Skeletal muscle cell (primary cell): ENCODE results near the gene DFFA.
A peak's percentile ranks its signal among the peaks of the same experiment; 100 is the strongest.
"Not testable (repeated sequence)": the region's sequence is repeated elsewhere in the genome, so short reads cannot be mapped to it uniquely, and the experiment has no call there.

ENCODE experiments used
- DNase-seq: peaks from one replicate; pipeline ENCODE4 v3.0.0-alpha.2; 2010; ENCODE audit warnings: low read depth
- H3K4me3 ChIP-seq: 2 replicates; pipeline ENCODE4 v1.5.1; 2011; ENCODE audit warnings: low read depth, mild to moderate bottlenecking, control low read depth, low read length, moderate library complexity

The DFFA gene

GRCh38 chr1:10506677-10507047, 34.3 kb upstream of the DFFA start:
- no peak overlapping the region for H3K4me3 ChIP-seq
- no peak for DNase-seq

GRCh38 chr1:10506046-10506676, 33.8 kb upstream of the DFFA start:
- not testable (repeated sequence) for DNase-seq, H3K4me3 ChIP-seq

- DNase-seq, result no peak
- no peak overlapping the region for H3K4me3 ChIP-seq
These were observed 31.9 kb upstream of the DFFA start for GRCh38 chr1:10504249-10504648.

DNA sequence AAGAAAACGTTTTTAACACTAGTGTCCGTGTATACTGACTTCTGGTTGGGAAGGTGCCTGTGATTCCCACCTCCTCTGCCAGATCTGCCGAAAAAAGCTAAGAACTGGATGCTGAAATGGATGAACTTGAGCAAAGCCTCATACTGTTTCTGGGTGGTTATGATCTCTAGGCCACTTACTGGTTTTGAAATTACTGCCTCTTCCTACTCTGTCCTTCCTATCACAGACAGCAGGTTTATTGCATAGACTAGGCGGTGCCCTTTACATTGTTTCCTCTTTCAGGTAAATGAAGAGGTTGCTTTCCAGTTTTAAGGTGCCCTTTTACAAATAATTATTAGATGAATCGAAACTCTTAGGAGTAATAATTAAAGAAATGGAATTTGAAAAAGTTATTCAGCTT, 29.9 kb upstream of the DFFA start:
- DNase-seq, result no peak
- no peak overlapping the region for H3K4me3 ChIP-seq

GRCh38 chr1:10498231-10498630, 25.9 kb upstream of the DFFA start:
- DNase-seq, result no peak
- no peak overlapping the region for H3K4me3 ChIP-seq

- DNase-seq, result no peak
These were observed 24.8 kb upstream of the DFFA start for GRCh38 chr1:10497109-10497508.

DNA sequence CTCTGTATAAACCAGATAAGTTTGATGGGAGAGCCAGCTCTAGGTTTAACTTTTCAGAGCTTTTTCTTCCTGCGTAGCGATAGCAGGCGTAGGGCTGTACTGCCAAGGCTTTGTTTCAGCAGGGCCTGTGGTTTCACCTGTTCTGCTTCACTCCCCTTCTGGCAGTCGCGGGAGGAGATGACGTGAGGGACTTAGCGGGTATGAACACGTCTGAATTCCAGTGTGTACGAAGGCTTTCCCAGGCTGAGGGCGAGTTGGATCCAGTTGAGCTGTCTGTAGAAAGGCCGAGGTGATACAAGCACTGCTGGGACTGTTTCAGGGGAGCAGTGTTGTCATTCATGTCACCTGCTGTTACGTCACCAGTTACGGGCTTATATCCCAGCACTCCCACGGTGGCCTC, 23.6 kb upstream of the DFFA start:
- H3K4me3 ChIP-seq, result no peak overlapping the region
- no peak for DNase-seq

More at GRCh38 chr1:10497109-10497508, 24.8 kb upstream of the DFFA start:
- no peak overlapping the region for H3K4me3 ChIP-seq

GRCh38 chr1:10495475-10495817, 23.1 kb upstream of the DFFA start:
- no peak for DNase-seq
- H3K4me3 ChIP-seq, result no peak overlapping the region

GRCh38 chr1:10494754-10495474, 22.6 kb upstream of the DFFA start:
- no peak for DNase-seq
- peak overlapping the region; percentile 30 for H3K4me3 ChIP-seq

GRCh38 chr1:10494418-10494753, 22.1 kb upstream of the DFFA start:
- no peak overlapping the region for H3K4me3 ChIP-seq
- DNase-seq, result no peak

GRCh38 chr1:10490286-10490970, 18.1 kb upstream of the DFFA start:
- H3K4me3 ChIP-seq, result no peak overlapping the region
- no peak for DNase-seq

DNA sequence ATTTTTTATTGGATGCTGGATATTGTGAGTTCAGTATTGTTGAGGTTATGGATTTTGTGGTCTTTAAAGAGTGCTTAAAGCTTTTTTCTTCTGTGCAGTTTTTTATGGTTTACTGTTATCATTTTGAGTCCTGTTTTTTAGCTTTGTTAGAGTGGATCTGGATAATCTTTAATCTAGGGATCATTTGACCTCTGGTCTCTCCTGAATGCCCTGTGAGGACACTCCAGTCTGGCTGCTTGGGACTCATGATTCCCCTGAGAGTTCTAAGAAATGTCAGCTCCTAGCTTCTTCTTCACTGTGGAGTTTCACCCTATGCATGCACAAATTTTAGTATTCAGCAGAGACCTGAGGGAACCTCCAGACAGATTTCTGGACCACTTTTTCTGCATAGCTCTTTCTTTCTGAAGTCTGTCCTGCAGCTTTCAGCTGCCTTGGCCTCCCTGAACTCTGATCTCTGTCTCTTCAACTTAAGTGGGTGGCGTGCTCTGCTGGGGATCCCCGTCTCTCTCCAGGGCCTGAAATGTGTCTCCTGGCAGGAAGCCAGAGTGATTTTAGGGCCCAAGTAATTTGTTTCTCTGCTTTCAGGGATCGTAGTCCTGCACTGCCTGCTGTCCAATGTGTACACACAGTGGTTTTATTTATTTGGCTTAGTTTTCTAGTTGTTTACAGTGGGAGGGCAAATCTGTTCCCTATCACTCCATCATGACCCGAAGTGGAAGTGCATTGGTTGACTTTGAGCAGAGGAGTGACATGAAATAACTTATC, 17.1 kb upstream of the DFFA start:
- no peak for DNase-seq
- H3K4me3 ChIP-seq, result no peak overlapping the region

DNA sequence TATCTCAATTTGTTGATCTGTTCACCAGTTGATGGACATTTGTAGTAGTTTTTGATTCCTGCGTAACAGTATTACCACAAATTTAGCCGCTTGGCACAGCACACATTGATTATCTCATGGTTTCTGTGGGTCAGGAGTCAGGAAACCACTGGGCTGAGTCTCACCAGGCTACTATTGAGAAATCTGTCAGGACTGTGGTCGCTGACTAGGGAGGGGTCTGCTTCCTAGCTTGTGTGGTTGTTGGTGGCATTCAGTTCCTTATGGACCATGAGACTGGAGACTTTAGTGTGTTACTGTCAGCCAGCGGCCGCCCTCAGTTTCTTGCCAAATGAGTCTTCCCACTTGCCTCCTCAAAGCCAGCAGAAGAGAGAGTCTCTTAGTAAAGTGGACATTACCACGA, 12.2 kb upstream of the DFFA start:
- H3K4me3 ChIP-seq, result no peak overlapping the region
- DNase-seq, result no peak

GRCh38 chr1:10480614-10481013, 8.3 kb upstream of the DFFA start:
- no peak overlapping the region for H3K4me3 ChIP-seq
- no peak for DNase-seq

DNA sequence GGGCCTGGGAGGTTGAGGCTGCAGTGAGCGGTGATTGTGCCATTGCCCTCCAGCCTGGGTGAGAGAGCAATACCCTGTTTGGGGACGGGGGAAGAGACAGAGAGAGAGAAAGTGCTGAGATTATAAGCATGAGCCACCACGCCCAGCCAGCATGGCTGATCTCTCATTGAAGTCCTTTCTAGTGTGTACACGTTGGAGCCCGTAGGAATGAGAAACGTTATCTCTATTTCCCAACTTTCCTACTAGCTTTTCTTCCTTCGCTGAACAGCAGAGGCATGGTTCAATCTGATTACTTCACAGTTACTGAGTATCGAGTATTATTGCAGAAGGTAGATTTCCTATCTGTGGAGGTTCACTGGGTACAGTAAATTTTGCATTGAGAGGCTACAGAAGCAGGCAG, 7.0 kb upstream of the DFFA start:
- DNase-seq, result no peak
- no peak overlapping the region for H3K4me3 ChIP-seq

DNA sequence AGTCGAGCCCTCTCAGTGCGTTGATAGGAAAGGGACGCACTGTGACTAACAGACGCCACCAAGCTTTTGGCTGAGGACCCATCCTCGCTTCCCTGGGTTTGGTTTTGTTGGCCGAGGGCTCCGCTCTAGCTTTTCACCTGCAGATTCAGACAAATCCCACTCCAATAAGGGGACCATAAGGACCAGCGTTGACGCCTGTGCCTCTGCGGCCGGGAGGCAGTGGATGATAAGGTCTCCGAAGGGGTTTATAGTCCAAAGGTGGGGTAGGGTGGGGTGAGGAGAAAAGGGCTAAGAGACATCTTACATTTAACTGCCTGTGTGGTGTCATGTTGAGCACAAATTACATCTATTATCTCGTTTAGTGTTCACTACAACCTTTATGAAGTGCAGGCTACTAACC, 3.2 kb upstream of the DFFA start:
- H3K4me3 ChIP-seq, result peak overlapping the region; percentile 92
- DNase-seq, result no peak

GRCh38 chr1:10474613-10475507, 2.5 kb upstream of the DFFA start, which contains the start of gene PEX14:
PEX14 (plus strand) TSS chr1:10474950; CDS start chr1:10474967, 17 bp downstream.
- H3K4me3 ChIP-seq, result peak within 1 kb of the TSS; percentile 92
- peak; percentile 31 for DNase-seq

- peak overlapping the region; percentile 92 for H3K4me3 ChIP-seq
- not testable (repeated sequence) for DNase-seq
These were observed 1.9 kb upstream of the DFFA start for GRCh38 chr1:10474309-10474612.

DNA sequence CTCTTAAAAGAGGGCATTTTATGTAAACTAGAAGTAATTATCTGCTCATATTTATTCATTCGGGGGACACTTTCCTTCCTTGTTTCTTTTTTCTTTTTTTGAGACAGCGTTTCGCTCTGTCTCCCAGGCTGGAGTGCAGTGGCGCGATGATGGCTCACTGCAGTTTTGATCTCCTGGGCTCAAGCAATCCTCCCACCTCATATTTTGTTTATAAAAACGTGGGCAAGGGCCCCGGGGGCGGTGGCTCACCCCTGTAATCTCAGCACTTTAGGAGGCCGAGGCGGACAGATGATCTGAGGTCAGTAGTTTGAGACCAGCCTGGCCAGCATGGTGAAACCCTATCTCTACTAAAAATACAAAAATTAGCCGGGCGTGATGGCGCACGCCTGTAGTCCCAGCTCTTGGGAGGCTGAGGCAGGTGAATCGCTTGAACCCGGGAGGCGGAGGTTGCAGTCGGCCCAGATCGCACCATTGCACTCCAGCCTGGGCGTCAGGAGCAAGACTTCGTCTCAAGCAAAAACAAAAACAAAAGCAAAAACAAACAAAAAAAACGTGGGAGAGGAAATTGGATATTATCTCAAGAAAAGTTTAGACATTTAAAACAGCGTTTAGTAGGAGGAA, 926 bp upstream of the DFFA start:
- H3K4me3 ChIP-seq, result no peak overlapping the region
- no peak for DNase-seq
